HG03457 (cell line): ENCODE measurements around the gene NHERF2.
"Not testable (repeated sequence)": the region's sequence is repeated elsewhere in the genome, so short reads cannot be mapped to it uniquely, and the experiment has no call there.

ENCODE experiments used
- ATAC-seq: cut with Tn5 transposase; IDR thresholded peaks from one replicate; pipeline ENCODE4 v1.9.1; 2021; ENCODE audit warnings: moderate number of reproducible peaks; ENCODE audit not compliant: unreplicated experiment

The NHERF2 gene

DNA sequence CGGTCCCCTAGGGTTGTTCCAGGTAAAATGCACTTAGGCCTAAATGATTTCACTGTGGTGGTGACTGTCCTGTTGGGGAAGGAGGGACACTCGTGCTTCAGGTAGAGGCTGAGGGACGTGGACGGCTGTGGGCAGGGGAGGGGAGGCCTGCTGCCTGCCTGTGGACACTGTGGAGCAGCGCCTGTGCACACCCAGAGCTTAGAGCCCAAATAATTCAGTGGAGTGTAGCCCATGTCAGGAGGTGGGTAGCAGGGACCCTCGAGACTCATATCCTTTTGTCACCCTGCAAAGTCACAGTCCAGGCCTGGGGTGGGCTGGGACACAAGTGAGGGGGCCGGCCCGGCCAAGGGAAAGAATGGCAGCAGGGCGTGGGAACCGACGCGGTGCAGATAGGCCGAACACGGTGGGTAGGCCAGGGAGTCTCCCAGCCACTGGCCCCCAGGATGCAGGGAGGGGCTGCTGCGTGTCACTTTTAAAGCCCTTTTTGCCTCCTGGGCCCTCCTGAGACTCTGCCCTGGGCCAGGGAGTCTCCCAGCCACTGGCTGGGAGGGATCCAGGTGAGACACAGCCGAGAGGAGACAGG lies 733 bp upstream of the NHERF2 start:
- no peak for ATAC-seq

- ATAC-seq = no peak
These were observed 615 bp downstream of the NHERF2 start for GRCh38 chr16:2027024-2028010.

- ATAC-seq = no peak
These were observed 1.4 kb downstream of the NHERF2 start for GRCh38 chr16:2028146-2028545.

GRCh38 chr16:2028620-2029220 lies 2.0 kb downstream of the NHERF2 start:
- ATAC-seq = no peak

DNA sequence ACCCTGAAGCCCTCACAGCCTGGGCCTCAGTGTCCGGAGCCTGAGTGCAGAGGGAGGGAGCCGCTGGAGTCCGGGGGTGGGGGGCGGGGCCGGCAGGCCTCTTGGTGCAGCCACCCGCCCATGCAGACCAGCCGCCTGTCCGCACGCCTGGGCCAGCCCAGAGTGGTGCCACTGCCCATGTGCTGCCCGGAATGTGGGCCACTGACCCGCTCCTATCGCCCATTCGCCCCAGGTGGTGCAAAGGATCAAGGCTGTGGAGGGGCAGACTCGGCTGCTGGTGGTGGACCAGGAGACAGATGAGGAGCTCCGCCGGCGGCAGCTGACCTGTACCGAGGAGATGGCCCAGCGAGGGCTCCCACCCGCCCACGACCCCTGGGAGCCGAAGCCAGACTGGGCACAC lies 2.6 kb downstream of the NHERF2 start:
- ATAC-seq = no peak

- ATAC-seq = no peak
These were observed 3.3 kb downstream of the NHERF2 start for GRCh38 chr16:2030036-2030435.

- ATAC-seq = no peak
These were observed 4.4 kb downstream of the NHERF2 start for GRCh38 chr16:2031081-2031577.

DNA sequence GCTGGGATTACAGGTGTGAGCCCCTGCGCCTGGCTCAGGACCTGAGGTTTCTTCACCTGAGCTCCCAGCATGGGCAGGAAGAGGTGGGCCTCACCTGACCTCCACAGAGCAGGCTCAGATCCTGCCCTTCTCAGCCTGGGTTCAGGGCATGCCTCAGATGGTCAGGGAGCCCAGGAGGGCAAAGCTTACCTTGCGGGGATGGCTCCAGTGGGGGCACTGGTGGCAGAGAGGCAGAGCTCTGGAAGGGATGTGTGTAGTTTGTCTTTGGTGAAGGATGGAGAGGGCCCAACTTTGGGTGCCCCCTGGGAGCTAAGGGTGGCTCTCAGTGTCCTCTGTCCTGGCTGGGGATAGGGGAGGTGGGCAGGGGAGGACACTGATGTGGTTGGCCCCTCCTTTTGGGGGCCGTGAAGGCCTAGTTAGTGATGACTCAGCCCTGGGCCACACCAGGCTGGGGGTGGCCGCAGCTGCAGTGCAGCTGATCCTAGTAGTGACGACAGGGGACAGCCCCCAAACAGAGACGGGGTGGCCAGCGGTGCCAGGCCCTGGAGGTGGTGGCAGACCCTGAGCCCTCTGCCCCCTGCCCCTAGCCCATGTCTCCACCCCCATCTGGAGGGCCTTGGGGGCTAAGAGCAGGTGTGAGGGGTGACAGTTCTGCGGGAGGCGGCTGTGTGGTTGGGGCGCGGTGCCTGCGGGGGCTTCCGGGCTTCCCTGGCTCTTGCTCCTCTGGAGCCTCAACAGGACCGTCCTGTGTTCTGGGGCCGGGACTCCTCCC lies 5.8 kb downstream of the NHERF2 start:
- ATAC-seq = no peak

- ATAC-seq = no peak
These were observed 6.6 kb downstream of the NHERF2 start for GRCh38 chr16:2033057-2033908.

DNA sequence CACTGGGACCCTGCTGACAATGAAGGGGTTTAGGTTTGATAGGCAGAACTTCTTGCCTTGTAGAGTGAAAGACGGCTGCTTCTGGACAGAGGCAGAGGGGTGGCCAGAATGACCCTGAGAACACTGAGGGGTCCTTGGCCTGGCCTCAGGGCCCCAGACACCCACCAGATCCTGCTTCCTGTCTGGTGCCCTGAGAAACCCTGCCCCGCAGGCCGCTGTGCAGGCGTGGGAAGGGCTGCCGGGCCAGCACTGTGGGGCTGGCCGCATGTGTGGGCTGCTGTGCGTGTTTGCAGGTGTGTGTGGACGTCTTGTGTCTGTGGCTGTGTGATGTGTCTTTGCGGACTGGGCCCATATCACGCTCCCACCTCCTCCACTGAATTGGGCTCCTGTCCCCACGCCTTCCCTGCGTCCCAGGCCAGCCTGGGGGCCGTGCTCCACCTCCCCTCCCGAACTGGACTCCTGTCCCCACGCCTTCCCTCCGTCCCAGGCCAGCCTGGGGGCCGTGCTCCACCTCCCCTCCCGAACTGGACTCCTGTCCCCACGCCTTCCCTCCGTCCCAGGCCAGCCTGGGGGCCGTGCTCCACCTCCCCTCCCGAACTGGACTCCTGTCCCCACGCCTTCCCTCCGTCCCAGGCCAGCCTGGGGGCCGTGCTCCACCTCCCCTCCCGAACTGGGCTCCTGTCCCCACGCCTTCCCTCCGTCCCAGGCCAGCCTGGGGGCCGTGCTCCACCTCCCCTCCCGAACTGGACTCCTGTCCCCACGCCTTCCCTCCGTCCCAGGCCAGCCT lies 7.4 kb downstream of the NHERF2 start:
- ATAC-seq = not testable (repeated sequence)

DNA sequence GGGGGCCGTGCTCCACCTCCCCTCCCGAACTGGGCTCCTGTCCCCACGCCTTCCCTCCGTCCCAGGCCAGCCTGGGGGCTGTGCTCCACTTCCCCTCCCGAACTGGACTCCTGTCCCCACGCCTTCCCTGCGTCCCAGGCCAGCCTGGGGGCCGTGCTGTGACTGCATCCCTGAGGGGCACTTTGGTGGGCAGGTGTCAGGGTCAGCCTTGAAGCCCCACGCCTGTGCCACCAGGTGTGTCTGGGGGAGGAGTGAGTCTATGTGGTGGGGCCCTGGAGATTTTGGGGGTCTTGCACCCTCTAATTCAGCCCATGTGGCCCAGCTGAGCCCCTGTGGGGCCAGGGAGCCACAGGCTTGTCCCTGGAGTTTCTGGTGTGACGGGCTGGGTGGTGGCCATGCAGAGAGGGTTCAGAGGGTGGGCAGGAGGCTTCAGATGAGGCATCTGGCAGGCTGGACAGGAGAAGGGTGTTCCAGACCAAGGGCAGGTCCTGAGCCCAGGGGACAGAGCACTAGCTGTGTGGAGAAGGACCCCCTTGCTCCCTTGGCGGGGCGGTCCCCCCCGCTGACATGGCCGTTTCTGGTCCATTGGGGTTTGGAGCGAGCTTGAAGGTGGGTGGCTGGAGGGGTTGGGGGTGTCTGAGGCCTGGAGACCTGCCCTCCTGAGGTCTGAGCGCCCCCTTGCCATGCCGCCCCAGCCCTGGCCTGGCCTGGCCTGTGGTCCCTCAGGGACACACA lies 8.2 kb downstream of the NHERF2 start:
- ATAC-seq = no peak

GRCh38 chr16:2035431-2036199 lies 8.9 kb downstream of the NHERF2 start:
- no peak for ATAC-seq

GRCh38 chr16:2036200-2036966 lies 9.7 kb downstream of the NHERF2 start:
- no peak for ATAC-seq

DNA sequence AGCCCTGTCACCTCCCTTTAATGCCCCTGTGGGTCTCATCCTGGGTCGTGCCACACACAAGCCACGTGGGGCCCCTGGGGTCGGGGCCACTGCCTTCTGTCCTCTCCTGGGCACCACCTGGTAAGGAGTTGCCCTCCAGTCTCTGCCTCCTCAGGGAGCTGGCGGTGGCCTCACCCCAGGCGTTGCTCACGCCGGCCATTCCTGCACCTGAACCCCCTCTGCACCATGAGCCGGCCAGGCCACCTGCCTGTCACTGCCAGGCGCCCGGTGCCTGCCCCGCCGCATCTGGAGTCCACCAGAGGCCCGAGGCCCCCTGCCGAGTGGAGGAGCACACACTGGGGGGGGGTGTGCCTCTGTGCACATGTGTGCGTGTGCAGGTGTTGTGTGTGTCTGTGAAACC lies 10.4 kb downstream of the NHERF2 start:
- ATAC-seq = no peak

DNA sequence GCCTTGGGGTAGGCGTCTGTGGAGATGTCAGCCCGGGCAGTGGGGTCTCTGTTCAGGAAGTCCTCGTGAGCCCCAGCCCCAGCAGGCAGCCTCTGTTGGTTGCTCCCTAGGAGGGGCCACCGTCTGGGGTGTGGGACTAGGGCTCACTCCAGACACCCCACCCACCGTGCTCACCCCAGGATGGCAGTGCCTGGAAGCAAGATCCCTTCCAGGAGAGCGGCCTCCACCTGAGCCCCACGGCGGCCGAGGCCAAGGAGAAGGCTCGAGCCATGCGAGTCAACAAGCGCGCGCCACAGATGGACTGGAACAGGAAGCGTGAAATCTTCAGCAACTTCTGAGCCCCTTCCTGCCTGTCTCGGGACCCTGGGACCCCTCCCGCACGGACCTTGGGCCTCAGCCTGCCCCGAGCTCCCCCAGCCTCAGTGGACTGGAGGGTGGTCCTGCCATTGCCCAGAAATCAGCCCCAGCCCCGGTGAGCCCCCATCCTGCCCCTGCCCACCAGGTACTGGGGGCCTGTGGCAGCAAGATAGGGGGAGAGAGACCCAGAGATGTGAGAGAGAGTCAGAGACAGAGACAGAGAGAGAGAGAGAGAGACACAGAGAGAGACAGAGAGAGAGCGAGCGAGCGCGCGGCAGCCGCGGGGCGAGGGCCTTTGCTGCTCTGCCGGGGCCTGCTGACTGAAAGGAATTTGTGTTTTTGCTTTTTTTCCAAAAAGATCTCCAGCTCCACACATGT lies 11.1 kb downstream of the NHERF2 start:
- no peak for ATAC-seq
